Thoracic aorta (tissue), 2 donors: ENCODE data around the gene UAP1L1. TPM values are rescaled to one million over a fixed set of nuclear protein-coding genes. Genes with fewer than 3 reads are reported as not detected.

ENCODE experiments used
- ATAC-seq: fragments of 150-250 bp; one replicate; pipeline ENCODE4 v1.8.0; 2017; ENCODE audit warnings: low read depth; ENCODE audit not compliant: insufficient number of reproducible peaks, low FRiP score
- DNase-seq: peaks from one replicate; pipeline ENCODE4 v3.0.0-alpha.2; 2020; ENCODE audit warnings: low spot score
- H3K27ac ChIP-seq, 2 donors: fragments of 200-600 bp; sonication (generic); 1 replicate in 1 of 2; 2 replicates in 1 of 2; pipeline ENCODE4 v1.5.1; 2016; ENCODE audit warnings: mild to moderate bottlenecking in 2 of 2, moderate library complexity in 2 of 2
- H3K27me3 ChIP-seq: fragments of 200-600 bp; sonication (generic); replicated peaks from 2 replicates; pipeline ENCODE4 v1.6.0; 2016; ENCODE audit warnings: mild to moderate bottlenecking; ENCODE audit not compliant: insufficient read depth
- H3K36me3 ChIP-seq: fragments of 200-600 bp; sonication (generic); one replicate; pipeline ENCODE4 v1.5.1; 2016
- H3K4me1 ChIP-seq, 2 donors: fragments of 200-600 bp; sonication (generic); 1 replicate in 1 of 2; 2 replicates in 1 of 2; pipeline versions ENCODE4 v1.5.1 to v1.6.0; 2016; ENCODE audit warnings: low read depth in 2 of 2, mild to moderate bottlenecking in 1 of 2; ENCODE audit not compliant: control insufficient read depth in 1 of 2
- H3K4me3 ChIP-seq: fragments of 200-600 bp; sonication (generic); 2 replicates; pipeline ENCODE4 v1.5.1; 2016; ENCODE audit warnings: mild to moderate bottlenecking
- H3K9me3 ChIP-seq: fragments of 200-600 bp; sonication (generic); 2 replicates; pipeline ENCODE4 v1.5.1; 2016
- CTCF ChIP-seq: fragments of 200-600 bp; sonication (generic); IDR thresholded peaks from one replicate; pipeline ENCODE4 v1.5.1; 2019; ENCODE audit warnings: antibody characterized with exemption
- total RNA-seq, 2 donors: library from RNA; depleted of rRNA; stranded (reverse); fragments of >200 nt; gene quantifications; one replicate each; pipeline versions ENCODE4 v1.1.0 to v1.2.3, GENCODE V29; 2016

Gene UAP1L1
- total RNA-seq, 2 donors from 2014 or later: 9.6 to 11.4 TPM

- Histone ChIP-seq H3K4me3 (no peak overlapping the region), H3K9me3 (no peaks in the 10 kb centered on the region), H3K4me1 (peaks cover 12 to 20% of the 10 kb centered on the region in 2 donors), H3K36me3 (no peaks in the 10 kb centered on the region), H3K27me3 (no peaks in the 10 kb centered on the region), H3K27ac (no peak overlapping the region)
- no peak for ATAC-seq
- DNase-seq: no peak
- TF ChIP-seq CTCF: no peak
Measured at GRCh38 chr9:137089232-137089947, 12.1 kb downstream of the UAP1L1 start.

- TF ChIP-seq CTCF: no peak
- DNase-seq: no peak
Measured at GRCh38 chr9:137095664-137096517, 18.6 kb downstream of the UAP1L1 start.

GRCh38 chr9:137096785-137097546, 19.6 kb downstream of the UAP1L1 start:
- peaks cover 52% of the 10 kb centered on the region for H3K36me3 ChIP-seq
- no peak overlapping the region for H3K27ac ChIP-seq
- TF ChIP-seq CTCF: no peak
- DNase-seq: no peak
- H3K4me1 ChIP-seq: no peaks in the 10 kb centered on the region
- no peak for ATAC-seq
- H3K27me3 ChIP-seq: no peaks in the 10 kb centered on the region
- no peak overlapping the region for H3K4me3 ChIP-seq
- H3K9me3 ChIP-seq: no peaks in the 10 kb centered on the region

More at GRCh38 chr9:137095664-137096517, 18.6 kb downstream of the UAP1L1 start:
- no peak for ATAC-seq
- H3K9me3 ChIP-seq: no peaks in the 10 kb centered on the region
- H3K27me3 ChIP-seq: no peaks in the 10 kb centered on the region
- H3K4me3 ChIP-seq: no peak overlapping the region
- H3K4me1 ChIP-seq: no peaks in the 10 kb centered on the region
- no peak overlapping the region for H3K27ac ChIP-seq
- H3K36me3 ChIP-seq: peaks cover 41% of the 10 kb centered on the region

GRCh38 chr9:137097761-137098462, 20.6 kb downstream of the UAP1L1 start:
- no peaks in the 10 kb centered on the region for H3K9me3 ChIP-seq
- no peak for ATAC-seq
- DNase-seq: no peak
- H3K27ac ChIP-seq: no peak overlapping the region
- no peaks in the 10 kb centered on the region for H3K27me3 ChIP-seq
- peaks cover 60% of the 10 kb centered on the region for H3K36me3 ChIP-seq
- no peak overlapping the region for H3K4me3 ChIP-seq
- no peaks in the 10 kb centered on the region for H3K4me1 ChIP-seq
- TF ChIP-seq CTCF: no peak
